ENCODE data around the gene FKBP7.
"Not testable (repeated sequence)": the region's sequence is repeated elsewhere in the genome, so short reads cannot be mapped to it uniquely, and the experiment has no call there.

The FKBP7 gene

DNA sequence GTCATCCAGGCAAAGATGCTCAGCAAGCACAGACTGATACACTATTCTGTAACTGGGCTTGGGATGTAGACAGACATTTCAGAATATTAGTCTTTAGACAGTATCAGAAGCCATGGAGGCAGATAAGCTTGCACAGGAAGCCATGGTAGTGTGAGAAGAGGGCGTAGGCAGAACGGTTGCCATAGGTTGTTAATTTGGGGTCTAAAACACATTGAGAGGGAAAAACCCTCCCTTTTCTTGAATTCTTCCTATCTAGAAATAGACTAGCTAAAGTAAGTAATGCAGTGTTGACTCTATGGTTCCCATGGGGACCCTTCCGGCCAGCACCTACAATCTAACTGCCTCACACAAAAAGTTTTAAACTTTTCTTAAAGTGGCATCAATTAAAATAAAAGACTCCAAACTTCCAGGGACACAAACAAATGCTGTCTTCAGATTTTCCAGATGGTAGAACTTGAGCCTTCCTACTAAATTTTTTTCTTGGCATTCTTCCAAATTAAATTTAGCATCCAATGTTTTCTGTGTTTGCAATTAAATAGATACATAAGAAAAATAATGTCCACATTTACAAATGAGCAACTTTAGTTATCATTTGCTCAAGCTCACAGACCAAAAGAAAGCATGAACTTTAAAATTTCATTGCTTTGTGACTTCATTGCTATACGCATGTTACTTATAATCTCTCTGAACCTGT, 29.3 kb downstream of the FKBP7 start:
- DNase-seq, result no peak

DNA sequence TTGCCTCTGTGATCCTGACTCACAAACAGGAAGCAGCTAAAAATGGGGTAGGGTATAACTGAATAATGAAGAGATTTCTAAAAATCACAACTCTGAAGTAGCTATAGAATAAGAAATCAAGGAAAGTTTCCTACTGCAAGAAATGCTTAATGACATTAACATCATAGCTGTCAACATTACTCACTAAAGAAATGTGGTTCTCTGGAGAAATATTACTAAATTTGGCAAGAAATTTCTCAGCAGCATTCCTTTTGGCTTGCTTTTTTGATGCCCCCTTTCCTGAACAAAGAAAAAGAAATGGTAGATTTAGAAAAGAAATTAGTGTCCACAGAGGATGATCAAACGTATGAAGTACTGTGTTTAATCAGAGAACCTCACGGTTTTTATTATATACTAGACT, 37.0 kb downstream of the FKBP7 start:
- no peak for DNase-seq

DNA sequence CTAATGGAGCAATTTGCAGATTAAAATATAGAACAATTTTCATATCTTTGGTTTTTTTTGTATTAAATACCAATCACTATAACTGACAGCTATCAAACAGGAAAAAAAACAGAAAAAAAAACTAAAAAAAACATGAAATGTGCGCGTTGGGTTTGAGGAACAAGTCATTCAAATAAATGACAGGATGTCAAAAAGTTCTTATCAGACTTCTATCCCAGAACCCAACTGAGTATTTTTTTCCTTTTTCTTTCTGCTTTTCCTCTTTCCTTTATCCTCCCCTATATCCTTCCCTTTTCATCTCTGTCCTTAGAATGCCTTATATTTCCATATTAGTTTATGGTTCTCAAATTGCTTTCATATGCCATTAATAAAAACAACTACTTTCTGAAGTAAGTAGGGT, 41.7 kb downstream of the FKBP7 start:
- DNase-seq, result no peak

DNA sequence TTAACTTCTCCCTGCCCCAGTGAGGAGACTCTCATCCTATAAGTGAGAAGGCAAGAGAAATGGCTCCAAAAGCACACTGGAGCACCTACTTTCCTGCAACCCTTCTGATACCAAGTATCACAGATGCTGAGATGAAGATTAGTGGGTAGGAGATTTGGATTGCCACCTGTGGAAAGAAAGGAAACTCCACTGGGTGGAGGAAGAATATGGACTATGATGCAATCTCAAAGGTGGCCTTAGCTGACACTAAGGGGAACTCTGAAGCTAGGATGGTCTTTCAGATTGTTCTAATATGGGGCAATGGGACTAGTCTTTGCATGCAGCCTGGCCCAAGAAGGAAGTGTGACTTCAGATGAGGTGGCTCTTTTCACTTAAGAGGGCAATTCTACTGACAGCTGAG, 49.1 kb downstream of the FKBP7 start:
- DNase-seq, result no peak

DNA sequence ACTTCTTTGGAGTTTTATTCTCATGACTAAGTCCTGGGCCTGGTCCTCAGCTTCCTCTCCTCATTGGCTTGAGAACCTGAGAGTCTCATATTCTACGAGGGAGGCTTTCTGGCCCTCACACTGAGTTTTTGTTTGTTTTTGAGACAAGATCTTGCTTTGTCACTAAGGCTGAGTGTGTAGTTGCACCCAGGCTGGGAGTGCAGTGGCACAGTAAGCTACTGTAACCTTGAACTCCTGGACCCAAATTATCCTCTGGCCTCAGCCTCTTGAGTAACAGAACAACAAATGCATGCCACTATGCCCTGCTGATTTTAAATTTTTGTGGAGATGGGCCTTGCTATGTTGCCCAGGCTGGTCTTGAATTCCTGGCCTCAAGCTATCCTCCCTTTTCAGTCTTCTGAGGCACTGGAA, 50.0 kb downstream of the FKBP7 start:
- no peak for DNase-seq

DNA sequence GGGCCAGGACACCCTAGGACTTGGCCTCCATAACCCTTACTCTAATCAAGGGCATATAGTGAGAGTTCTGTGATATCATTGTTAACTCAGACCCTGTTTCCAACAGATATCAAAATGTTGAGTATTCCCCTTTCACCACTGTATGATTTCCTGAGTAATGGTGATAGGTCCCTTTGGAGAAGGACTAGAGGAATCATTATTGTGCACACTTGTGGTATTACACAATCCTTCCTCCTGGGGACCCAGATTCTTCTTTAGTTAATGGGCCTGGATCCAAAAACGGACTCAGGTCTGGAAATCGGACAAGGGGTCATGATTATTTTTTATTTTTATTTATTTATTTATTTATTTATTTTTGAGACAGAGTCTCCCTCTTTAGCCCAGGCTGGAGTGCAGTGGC, 50.9 kb downstream of the FKBP7 start:
- DNase-seq, result no peak

DNA sequence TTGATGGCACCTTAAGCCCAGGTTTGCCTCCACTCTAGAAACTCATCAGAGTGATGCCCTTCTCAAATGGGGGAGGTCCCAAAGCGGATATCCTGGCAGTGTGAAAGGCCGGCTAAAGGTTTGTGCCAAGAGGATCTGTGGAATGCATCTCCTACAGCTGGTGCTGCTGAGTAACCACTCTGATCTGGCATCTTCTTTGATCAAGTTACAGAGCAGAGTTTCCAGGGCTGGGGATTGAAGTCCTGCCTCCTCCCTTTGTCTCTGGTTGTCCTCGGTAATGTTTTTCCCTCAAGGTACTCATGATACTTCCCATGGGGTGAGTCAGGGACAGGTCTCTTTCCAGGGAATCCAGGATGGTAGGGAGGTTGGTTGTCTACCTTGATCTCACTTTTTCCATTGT, 52.0 kb downstream of the FKBP7 start:
- DNase-seq, result no peak

DNA sequence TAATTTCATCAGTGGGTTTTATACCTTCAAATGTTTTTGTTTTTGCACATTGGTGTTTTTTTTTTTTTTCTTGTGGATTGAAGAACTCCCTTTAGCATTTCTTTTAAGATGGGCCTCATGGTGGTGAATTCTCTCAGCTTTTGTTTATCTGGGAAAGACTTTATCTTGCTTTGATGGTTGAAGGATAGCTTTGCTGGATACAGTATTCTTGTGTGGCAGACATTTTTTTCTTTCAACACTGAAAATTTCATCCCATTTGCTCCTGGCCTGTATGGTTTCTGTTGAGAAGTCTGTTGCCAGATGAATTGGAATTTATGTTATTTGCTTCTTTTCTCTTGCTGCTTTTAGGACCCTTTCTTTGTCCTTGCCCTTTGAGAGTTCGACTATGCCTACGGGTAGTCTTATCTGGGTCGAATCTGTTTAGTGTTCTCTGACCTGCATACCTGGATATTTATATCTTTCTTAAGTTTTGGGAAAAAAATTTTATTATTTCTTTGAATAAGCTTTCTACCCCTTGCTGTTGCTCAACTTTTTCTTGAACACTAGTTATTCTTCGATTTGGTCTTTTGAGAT, 53.1 kb downstream of the FKBP7 start:
- no peak for DNase-seq

DNA sequence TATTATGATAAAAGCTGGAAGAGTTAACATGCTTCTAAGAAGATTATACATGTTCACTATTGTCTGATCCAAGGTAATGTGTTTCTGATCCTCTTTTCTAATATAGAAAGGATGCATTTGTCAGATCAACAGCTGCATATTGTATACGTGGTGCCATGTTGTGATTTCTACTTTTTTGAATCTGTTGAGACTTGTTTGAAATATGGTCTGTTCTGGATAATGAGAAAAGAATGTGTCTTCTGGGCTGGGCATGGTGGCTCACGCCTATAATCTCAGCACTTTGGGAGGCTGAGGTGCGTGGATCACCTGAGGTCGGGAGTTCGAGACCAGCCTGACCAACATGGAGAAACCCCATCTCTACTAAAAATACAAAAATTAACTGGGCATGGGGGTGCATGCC, 54.7 kb downstream of the FKBP7 start:
- not testable (repeated sequence) for DNase-seq

DNA sequence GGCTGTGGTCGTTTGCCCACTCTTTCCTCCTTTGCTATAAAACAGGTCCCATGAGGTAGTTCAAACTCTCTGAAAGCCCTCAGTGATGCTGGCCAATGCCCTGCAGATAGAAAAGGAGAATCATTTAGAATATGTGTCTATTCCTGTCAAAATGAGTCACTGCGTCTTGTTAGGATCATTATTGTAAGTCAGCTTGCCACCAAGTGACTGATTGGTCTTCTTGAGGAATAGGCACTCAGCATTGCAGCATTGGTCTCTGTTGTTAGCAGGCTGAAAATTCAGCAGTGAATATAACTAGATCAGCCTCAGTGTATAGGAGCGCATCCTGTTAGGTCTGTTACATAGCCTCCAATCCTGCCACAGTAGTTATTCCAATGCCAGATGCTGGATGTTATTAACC, 56.3 kb downstream of the FKBP7 start:
- no peak for DNase-seq

DNA sequence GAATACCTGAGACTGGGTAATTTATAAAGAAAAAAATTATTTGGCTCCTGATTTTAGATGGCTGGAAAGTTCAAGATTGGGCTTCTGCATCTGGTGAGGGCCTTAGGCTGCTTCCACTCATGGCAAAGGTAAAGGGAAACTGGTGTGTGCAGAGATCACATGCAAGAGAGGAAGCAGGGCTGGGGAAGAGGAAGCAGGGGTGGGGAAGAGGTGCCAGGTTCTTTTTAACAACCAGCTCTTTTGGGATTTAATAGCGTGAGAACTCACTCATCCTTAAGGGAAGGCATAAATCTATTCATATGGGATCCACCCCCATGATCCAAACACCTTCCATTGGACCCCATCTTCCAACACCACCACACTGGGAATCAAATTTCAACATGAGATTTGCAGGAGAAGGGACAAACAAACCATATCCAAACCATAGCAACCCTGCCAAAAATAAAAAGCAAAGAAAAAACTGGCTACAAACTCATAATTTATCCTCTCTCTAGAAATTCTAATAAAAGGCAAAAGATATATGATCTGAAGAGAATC, 57.9 kb downstream of the FKBP7 start:
- no peak for DNase-seq

DNA sequence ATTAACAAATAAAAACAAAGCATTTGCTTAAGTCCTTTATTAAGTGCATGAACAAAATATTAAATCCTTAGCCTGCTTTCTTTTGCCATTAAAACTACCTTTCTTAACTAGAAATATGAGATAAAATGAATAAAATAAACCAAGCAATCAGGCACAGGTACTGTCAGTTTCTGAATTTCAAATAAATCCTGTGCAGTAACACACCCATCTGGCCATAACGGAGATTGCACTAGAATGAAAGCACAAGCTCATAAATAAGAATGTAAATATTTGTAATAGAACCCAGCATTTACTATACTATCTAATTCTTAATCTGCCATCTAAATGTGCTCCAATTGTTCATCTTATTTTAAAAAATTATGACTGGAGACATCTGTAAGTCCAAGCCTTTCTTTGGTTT, 59.3 kb downstream of the FKBP7 start:
- DNase-seq, result peak in 1 of 2 experiments; percentile 55

DNA sequence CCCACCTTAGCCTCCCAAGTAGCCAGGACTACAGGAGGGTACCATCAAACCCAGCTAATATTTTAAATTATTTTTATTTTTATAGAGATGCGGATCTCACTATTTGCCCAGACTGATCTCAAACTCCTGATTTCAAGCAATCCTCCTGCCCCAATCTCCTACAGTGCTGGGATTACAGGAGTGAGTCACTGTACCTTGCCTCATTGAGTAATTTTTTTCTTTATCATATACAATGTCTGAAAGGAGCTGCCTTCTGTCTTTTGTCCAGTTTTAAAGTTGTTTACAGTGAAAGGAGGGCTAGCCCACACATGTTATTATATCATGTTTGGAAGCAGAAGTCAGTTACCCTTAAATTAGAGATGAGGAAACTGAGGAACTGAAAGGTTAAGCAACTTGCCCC, 60.0 kb downstream of the FKBP7 start:
- no peak for DNase-seq

DNA sequence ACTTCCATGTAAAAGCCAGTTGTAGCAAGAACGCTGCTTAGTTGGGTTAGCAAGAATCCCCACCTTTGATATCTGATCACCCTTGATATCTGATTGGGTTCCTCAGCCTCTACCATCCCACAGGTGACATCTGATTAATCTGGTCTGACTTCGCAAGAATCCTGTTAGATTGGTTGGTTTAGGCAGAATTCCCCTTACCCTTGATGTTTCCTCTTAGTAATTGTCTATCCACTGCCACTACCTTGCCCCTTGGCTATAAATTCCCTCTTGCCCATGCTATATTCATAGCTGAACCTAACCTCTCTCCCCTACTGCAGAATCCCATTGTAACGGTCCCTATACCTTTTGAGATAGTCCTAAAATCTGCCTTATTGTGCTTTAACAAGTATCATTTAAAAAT, 60.5 kb downstream of the FKBP7 start:
- DNase-seq, result no peak

DNA sequence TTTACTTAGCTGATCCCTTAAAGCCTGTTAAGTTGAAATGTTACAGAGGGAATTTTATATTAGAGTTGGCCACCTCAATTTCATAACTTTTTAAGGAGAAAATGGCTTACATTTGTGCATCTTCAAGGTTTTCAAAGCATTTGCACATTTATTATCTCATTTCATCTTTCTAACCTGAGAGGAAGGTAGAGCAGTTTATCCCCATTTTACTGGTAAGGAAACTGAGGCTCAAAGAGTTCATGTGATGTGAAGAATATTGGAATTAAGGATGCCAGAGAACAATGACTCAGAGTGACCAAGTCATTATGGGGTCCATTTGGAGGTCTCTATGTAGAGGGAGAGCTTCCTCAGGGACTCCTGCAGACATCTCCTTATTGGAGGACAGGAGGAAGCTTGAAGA, 62.4 kb downstream of the FKBP7 start:
- DNase-seq, result no peak

DNA sequence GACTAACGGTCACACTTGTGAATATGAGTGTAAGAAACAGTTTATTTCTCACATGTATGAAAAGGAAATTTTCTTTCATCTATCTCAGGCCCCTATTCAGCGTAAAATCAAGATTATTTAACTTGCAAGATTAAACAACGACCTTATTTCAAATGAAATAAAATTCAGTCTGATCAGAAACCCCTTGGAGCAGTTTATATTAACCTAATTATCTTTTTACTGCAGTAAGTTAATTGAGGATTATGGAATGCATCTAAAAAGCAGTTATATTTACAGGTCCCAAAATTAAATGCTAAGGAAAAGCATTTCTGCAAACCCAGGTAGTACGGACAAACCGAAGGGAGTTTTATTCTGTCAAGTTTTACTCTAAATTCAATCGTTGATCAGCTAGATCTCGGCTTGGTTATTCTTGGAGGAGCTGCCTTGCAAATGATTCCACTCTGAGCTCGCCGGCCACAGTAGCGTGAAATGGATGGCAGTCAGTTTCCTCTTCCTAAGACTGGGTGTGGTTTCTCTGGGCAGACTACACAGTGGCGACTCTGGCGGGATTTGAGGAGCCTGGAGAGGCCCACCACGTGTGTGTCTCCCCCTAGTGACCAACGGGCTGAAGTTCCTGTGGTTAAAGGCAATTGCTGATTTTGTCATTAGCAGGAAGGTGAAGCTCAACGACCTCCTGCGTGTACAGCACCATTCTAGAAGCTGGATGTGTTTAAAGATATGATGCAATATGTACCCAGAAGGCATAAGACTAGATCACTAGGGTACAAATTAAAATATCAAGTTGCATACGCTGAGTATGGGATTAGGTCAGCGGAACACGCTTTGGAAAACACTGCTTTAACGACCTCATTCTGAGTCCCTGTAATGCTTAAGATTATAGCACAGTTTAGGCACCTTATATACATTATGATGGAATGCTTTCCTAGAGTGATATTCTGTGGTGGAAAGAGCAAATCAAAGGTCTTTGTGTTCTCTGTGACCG, 63.8 kb downstream of the FKBP7 start:
- peak; percentile 92 to 97 for DNase-seq

All from NCI-H526 (cell line).